Ishikawa (cell line): ENCODE data around the gene NKAIN2.

Experiments
- CEBPB ChIP-seq: IDR thresholded peaks from 2 replicates; pipeline ENCODE4 v1.6.1; 2012
- CREB1 ChIP-seq: IDR thresholded peaks from 2 replicates; pipeline ENCODE4 v1.6.1; 2012; ENCODE audit warnings: low read depth
- EGR1 ChIP-seq: IDR thresholded peaks from 2 replicates; pipeline ENCODE4 v1.6.1; 2012
- EP300 ChIP-seq: IDR thresholded peaks from 2 replicates; pipeline ENCODE4 v1.6.1; 2012; ENCODE audit warnings: borderline replicate concordance
- FOXM1 ChIP-seq: IDR thresholded peaks from 2 replicates; pipeline ENCODE4 v1.6.1; 2012; ENCODE audit warnings: low read depth, borderline replicate concordance
- MAX ChIP-seq: IDR thresholded peaks from 2 replicates; pipeline ENCODE4 v1.6.1; 2012
- NFIC ChIP-seq: IDR thresholded peaks from 2 replicates; pipeline ENCODE4 v1.6.1; 2012
- RAD21 ChIP-seq: IDR thresholded peaks from 2 replicates; pipeline ENCODE4 v1.6.1; 2012; ENCODE audit warnings: low read depth
- TAF1 ChIP-seq: IDR thresholded peaks from 2 replicates; pipeline ENCODE4 v1.6.1; 2012; ENCODE audit warnings: low read depth, mild to moderate bottlenecking
- TCF12 ChIP-seq: IDR thresholded peaks from 2 replicates; pipeline ENCODE4 v1.6.1; 2012; ENCODE audit warnings: low read depth
- TEAD4 ChIP-seq: IDR thresholded peaks from 2 replicates; pipeline ENCODE4 v1.6.1; 2012
- YY1 ChIP-seq: IDR thresholded peaks from 2 replicates; pipeline ENCODE4 v1.6.1; 2012; ENCODE audit warnings: low read depth
- TF ChIP-seq, protein P1 (sequence below): IDR thresholded peaks from 2 replicates; pipeline ENCODE4 v1.6.1; 2012; ENCODE audit warnings: low read depth, mild to moderate bottlenecking

GRCh38 chr6:123830120-123830519, 26.5 kb downstream of the NKAIN2 start:
- TF ChIP-seq TAF1 (no peak), NFIC (no peak), EGR1 (no peak), TCF12 (no peak), FOXM1 (no peak), MAX (no peak), EP300 (no peak), YY1 (no peak), TEAD4 (no peak), CREB1 (no peak), CEBPB (no peak), RAD21 (no peak)
- TF ChIP-seq, protein P1, sequence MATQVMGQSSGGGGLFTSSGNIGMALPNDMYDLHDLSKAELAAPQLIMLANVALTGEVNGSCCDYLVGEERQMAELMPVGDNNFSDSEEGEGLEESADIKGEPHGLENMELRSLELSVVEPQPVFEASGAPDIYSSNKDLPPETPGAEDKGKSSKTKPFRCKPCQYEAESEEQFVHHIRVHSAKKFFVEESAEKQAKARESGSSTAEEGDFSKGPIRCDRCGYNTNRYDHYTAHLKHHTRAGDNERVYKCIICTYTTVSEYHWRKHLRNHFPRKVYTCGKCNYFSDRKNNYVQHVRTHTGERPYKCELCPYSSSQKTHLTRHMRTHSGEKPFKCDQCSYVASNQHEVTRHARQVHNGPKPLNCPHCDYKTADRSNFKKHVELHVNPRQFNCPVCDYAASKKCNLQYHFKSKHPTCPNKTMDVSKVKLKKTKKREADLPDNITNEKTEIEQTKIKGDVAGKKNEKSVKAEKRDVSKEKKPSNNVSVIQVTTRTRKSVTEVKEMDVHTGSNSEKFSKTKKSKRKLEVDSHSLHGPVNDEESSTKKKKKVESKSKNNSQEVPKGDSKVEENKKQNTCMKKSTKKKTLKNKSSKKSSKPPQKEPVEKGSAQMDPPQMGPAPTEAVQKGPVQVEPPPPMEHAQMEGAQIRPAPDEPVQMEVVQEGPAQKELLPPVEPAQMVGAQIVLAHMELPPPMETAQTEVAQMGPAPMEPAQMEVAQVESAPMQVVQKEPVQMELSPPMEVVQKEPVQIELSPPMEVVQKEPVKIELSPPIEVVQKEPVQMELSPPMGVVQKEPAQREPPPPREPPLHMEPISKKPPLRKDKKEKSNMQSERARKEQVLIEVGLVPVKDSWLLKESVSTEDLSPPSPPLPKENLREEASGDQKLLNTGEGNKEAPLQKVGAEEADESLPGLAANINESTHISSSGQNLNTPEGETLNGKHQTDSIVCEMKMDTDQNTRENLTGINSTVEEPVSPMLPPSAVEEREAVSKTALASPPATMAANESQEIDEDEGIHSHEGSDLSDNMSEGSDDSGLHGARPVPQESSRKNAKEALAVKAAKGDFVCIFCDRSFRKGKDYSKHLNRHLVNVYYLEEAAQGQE: no peak
